H1 (cell line): ENCODE measurements around the gene CAMK2A. TPM values are rescaled to one million over a fixed set of nuclear protein-coding genes. Genes with fewer than 3 reads are reported as not detected.

Experiments
- CHD7 ChIP-seq: fragments of 300-600 bp; sonication (generic); IDR thresholded peaks from 2 replicates; pipeline ENCODE4 v1.7.1; 2012; ENCODE audit warnings: low read length, moderate library complexity, mild to moderate bottlenecking, inconsistent platforms; ENCODE audit not compliant: insufficient replicate concordance
- CREB1 ChIP-seq: IDR thresholded peaks from 2 replicates; pipeline ENCODE4 v1.6.1; 2012; ENCODE audit warnings: inconsistent platforms
- polyA plus RNA-seq, 7 experiments: library from polyadenylated mRNA; depleted of rRNA in 3 of 7; stranded (reverse) in 5 of 7; unstranded in 2 of 7; fragments of >200 nt in 5 of 7; fragments of 200-250 nt in 2 of 7; gene quantifications; 1 replicate in 5 of 7; 2 replicates in 1 of 7; 4 replicates in 1 of 7; pipeline versions ENCODE4 v1.2.1 to v1.2.3, GENCODE V29; 2011 to 2013; ENCODE audit warnings: missing spikeins in 2 of 7, mixed read lengths in 2 of 7
- total RNA-seq: library from RNA; stranded (reverse); fragmentation: NEBNext Ultra II Directional; extraction: Animal tissue kit (Norgen Biotek cat#: 25700); gene quantifications from 2 replicates; pipeline ENCODE4 v1.2.1, GENCODE V29; 2021

Gene CAMK2A
- total and polyA plus RNA-seq, 2 of the 8 experiments (the other 6 are each of a cell fraction or from before 2014, with no cell fraction given), result 0.20 to 0.28 TPM

- TF ChIP-seq CHD7 (no peak), CREB1 (no peak)
Observed at GRCh38 chr5:150285114-150285513, 4.5 kb downstream of the CAMK2A start (continued).
